Karpas-422 (cell line): ENCODE measurements around the gene POPDC3. TPM values are rescaled to one million over a fixed set of nuclear protein-coding genes. Genes with fewer than 3 reads are reported as not detected.
"Not testable (repeated sequence)": the region's sequence is repeated elsewhere in the genome, so short reads cannot be mapped to it uniquely, and the experiment has no call there.

Source experiments
- DNase-seq: peaks from one replicate; pipeline ENCODE4 v3.0.0-alpha.2; 2015
- H2AFZ ChIP-seq: fragments of 200-600 bp; sonication (generic); 2 replicates; pipeline ENCODE4 v1.6.1; 2014; ENCODE audit warnings: antibody characterized with exemption, low read length, mixed read lengths
- H3K27ac ChIP-seq: fragments of 200-600 bp; sonication (generic); 2 replicates; pipeline ENCODE4 v1.5.1; 2014; ENCODE audit warnings: mild to moderate bottlenecking, low read length, moderate library complexity
- H3K27me3 ChIP-seq: fragments of 200-600 bp; sonication (generic); 2 replicates; pipeline ENCODE4 v1.6.1; 2014; ENCODE audit warnings: low read length, mixed read lengths
- H3K36me3 ChIP-seq: fragments of 200-600 bp; sonication (generic); 2 replicates; pipeline ENCODE4 v1.6.1; 2014; ENCODE audit warnings: low read length, mixed read lengths; ENCODE audit not compliant: insufficient read depth
- H3K4me1 ChIP-seq: fragments of 200-600 bp; sonication (generic); 2 replicates; pipeline ENCODE4 v1.6.1; 2014; ENCODE audit warnings: mild to moderate bottlenecking, low read length, mixed read lengths
- H3K4me2 ChIP-seq: fragments of 200-600 bp; sonication (generic); 2 replicates; pipeline ENCODE4 v1.6.1; 2014; ENCODE audit warnings: low read length, low read depth, mild to moderate bottlenecking; ENCODE audit not compliant: poor library complexity, severe bottlenecking
- H3K4me3 ChIP-seq: fragments of 200-600 bp; sonication (generic); 2 replicates; pipeline ENCODE4 v1.5.1; 2014; ENCODE audit warnings: mild to moderate bottlenecking, antibody characterized with exemption, low read length, mixed read lengths
- H3K79me2 ChIP-seq: fragments of 200-600 bp; sonication (generic); 2 replicates; pipeline ENCODE4 v1.6.1; 2014; ENCODE audit warnings: mild to moderate bottlenecking, low read length, mixed read lengths
- H3K9ac ChIP-seq: fragments of 200-600 bp; sonication (generic); 2 replicates; pipeline ENCODE4 v1.6.0; 2014; ENCODE audit warnings: low read length
- H3K9me2 ChIP-seq: fragments of 200-600 bp; sonication (generic), shearing (Covaris generic); replicated peaks from 2 replicates; pipeline ENCODE4 v1.6.0; 2014; ENCODE audit warnings: mild to moderate bottlenecking, low read length, moderate library complexity; ENCODE audit not compliant: insufficient read depth
- H3K9me3 ChIP-seq: fragments of 300-700, 200-600 bp; sonication (generic); 2 replicates; pipeline ENCODE4 v1.6.1; 2014; ENCODE audit warnings: low read length, mixed read lengths
- H4K20me1 ChIP-seq: fragments of 200-600 bp; sonication (generic); 2 replicates; pipeline ENCODE4 v1.6.1; 2014; ENCODE audit warnings: mild to moderate bottlenecking, antibody characterized with exemption, low read length, low read depth; ENCODE audit not compliant: insufficient read depth
- total RNA-seq: library from RNA; depleted of rRNA; stranded (reverse); fragments of >200 nt; shearing (Covaris generic); gene quantifications from 2 replicates; pipeline ENCODE4 v1.2.3, GENCODE V29; 2014; ENCODE audit warnings: low replicate concordance; rRNA removed

Gene POPDC3, protein sequence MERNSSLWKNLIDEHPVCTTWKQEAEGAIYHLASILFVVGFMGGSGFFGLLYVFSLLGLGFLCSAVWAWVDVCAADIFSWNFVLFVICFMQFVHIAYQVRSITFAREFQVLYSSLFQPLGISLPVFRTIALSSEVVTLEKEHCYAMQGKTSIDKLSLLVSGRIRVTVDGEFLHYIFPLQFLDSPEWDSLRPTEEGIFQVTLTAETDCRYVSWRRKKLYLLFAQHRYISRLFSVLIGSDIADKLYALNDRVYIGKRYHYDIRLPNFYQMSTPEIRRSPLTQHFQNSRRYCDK
- not detected in 2 replicates for total RNA-seq

DNA sequence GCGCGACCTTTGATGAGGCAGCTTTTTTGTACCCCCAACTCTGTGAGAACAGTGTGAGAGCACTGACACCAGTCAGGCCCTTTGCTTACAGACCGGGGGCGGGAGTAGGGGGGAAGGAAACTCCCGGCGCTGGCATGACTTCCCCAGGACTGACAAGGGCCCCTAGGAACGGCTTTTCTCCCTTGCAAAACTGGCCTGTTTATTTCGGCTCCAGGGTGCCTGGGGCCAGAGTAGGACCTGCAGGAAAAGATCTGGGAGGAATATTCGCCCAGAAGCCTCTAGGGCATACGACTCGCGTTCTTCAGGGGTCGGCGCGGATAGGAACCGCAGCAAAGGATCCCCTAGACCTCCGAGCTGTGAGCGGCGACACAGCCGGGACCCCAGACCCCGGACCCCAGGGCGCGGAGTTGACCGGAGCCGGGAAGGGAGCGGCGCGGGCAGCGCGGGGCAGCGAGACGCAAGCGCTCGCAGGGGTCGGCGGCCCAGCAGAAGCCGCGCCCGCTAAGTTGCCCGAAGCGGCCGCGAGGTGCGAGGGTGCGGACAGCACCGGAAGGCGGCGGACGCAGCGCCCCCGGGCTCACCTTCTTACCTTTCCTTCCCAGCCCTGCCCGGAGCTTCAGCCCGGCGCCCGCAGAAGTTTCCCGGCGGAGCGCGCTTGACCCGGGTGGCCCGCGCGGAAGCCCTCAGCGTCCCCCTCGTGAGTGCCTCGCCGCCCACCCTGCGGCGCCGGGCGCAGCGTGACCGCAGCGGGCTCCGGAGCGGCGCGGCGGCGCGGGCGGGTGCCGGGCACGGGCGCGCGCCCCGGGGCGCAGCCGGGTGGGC lies at the start of gene POPDC3:
Gene POPDC3 (minus strand): TSS at position 771 of the 822 bp plus-strand sequence. CDS start 18,105 bp downstream, outside the sequence.
- H3K4me2 ChIP-seq = no peak within 1 kb of the TSS
- H4K20me1 ChIP-seq = no peaks in the 10 kb centered on the region
- DNase-seq = no peak
- H3K27me3 ChIP-seq = no peaks in the 10 kb centered on the region
- no peaks in the 10 kb centered on the region for H3K4me1 ChIP-seq
- H3K9ac ChIP-seq = no peak within 1 kb of the TSS
- H3K4me3 ChIP-seq = no peak within 1 kb of the TSS
- H3K9me3 ChIP-seq = no peaks in the 10 kb centered on the region
- H2AFZ ChIP-seq = no peak within 1 kb of the TSS
- H3K27ac ChIP-seq = no peak within 1 kb of the TSS
- no peaks in the 10 kb centered on the region for H3K36me3 ChIP-seq
- no peaks in the 10 kb centered on the region for H3K9me2 ChIP-seq
- H3K79me2 ChIP-seq = no peaks in the 10 kb centered on the region

DNA sequence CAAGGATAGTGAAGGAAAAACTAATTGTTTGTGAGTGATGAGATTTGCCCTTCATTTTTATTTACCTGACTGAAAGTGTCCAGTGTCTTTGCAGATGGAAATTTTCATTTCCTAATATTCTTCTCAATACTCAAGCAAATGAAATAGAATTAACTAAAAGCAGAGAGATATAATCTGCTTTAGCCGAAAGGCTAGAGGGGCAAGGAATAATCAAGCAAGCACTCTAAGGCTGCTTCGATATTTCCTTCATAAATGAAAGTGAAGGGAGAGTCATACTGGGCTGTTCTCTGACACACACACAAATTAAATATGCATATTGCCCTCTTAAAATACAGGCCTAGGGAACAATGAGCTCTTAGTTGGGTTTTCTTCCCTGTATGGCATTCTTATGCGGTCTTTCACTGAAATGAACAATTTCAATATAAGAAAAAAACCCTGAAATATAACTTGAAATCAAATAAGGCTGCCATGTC lies 47.5 kb upstream of the POPDC3 start:
- no peak overlapping the region for H3K9ac ChIP-seq
- no peaks in the 10 kb centered on the region for H3K79me2 ChIP-seq
- H2AFZ ChIP-seq = no peak overlapping the region
- H3K27ac ChIP-seq = no peak overlapping the region
- H3K9me2 ChIP-seq = no peaks in the 10 kb centered on the region
- no peaks in the 10 kb centered on the region for H3K4me1 ChIP-seq
- no peak overlapping the region for H3K4me2 ChIP-seq
- H4K20me1 ChIP-seq = no peaks in the 10 kb centered on the region
- H3K4me3 ChIP-seq = no peak overlapping the region
- DNase-seq = no peak
- H3K36me3 ChIP-seq = no peaks in the 10 kb centered on the region
- H3K9me3 ChIP-seq = no peaks in the 10 kb centered on the region
- H3K27me3 ChIP-seq = no peaks in the 10 kb centered on the region; the same call in 1 of the 2 replicates

DNA sequence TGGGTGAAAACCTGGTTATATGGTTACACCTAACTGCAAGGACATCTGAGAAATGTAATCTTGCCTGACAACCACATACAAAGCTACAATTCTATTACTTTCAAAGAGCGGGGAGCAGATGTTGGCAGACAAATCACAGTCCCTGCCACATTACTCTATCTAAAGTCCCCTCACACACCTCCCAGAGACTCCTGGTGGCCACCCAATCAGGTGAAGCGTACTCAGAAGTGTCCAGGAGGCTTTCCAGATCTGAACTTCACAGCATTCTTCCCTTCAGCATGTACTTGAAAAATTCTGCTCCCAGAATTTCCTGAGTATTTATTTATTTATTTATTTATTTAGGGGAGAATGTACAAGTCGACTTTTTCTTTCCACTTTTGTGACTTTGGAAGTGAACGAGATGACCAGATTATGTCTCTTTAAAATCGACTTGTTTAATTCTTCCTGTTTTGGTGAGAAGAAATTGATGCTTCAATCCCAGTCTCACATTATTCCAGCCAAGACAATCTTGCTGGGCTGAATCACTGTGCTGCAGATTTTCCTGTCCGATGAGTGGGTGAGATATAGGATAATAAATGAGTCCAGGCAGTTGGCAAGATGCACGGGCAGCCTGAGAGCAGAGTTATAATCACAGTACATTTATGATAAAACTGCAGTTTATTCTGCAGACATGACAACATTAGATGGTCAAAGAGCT lies 46.9 kb upstream of the POPDC3 start:
- Histone ChIP-seq H2AFZ (no peak overlapping the region), H3K9ac (no peak overlapping the region), H3K4me2 (no peak overlapping the region), H3K9me2 (no peaks in the 10 kb centered on the region), H3K4me1 (no peaks in the 10 kb centered on the region), H4K20me1 (no peaks in the 10 kb centered on the region), H3K27ac (no peak overlapping the region), H3K36me3 (no peaks in the 10 kb centered on the region), H3K27me3 (no peaks in the 10 kb centered on the region; the same call in 1 of the 2 replicates), H3K4me3 (no peak overlapping the region), H3K9me3 (no peaks in the 10 kb centered on the region), H3K79me2 (no peaks in the 10 kb centered on the region)
- no peak for DNase-seq

DNA sequence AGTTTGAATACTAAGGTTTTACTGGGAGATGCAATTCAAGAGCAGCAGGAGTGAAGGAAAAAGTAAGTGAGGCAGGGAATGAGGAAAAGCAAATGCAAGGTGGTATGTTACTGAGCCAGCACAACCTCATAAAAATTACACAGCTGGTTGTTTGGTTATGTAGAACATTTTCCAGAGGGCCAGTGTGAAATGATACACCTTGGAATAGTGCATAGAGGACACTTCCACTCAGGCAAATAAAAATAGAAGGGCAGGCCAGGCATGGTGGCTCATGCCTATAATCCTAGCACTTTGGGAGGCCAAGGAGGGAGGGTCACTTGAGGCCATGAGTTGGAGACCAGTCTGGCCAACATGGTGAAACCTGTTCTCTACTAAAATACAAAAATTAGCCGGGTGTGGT lies 43.4 kb upstream of the POPDC3 start:
- Histone ChIP-seq H3K9me2 (no peaks in the 10 kb centered on the region), H3K27me3 (no peaks in the 10 kb centered on the region; the same call in 1 of the 2 replicates), H3K4me3 (no peak overlapping the region), H3K36me3 (no peaks in the 10 kb centered on the region), H2AFZ (no peak overlapping the region), H3K9me3 (no peaks in the 10 kb centered on the region), H3K4me1 (no peaks in the 10 kb centered on the region), H3K27ac (no peak overlapping the region), H3K79me2 (no peaks in the 10 kb centered on the region), H3K4me2 (no peak overlapping the region), H3K9ac (no peak overlapping the region), H4K20me1 (no peaks in the 10 kb centered on the region)
- no peak for DNase-seq

DNA sequence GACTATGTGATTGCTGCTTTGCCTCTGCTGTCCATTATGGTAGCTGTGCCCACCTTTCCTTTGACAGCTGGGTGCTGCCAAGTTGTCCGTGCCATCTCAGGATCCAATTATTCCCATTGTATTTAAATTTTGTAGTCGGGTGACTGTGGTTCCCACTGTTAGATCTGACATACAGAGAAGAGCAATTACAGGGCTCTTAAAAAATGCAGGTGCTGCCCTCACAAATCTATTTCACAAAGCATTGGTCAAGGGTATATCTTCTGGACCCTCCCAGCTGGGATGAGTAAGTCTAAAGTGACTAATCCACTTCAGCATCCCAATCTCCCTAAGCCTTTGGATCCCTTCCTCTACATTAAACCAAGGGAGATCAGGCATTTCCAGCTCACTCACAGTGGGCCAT lies 41.4 kb upstream of the POPDC3 start:
- DNase-seq, H3K4me2 ChIP-seq, H3K9me3 ChIP-seq, H3K9me2 ChIP-seq, H3K36me3 ChIP-seq, H3K79me2 ChIP-seq, H3K9ac ChIP-seq, H4K20me1 ChIP-seq, H3K4me1 ChIP-seq, H3K4me3 ChIP-seq, H2AFZ ChIP-seq, H3K27me3 ChIP-seq, H3K27ac ChIP-seq: not testable (repeated sequence)

DNA sequence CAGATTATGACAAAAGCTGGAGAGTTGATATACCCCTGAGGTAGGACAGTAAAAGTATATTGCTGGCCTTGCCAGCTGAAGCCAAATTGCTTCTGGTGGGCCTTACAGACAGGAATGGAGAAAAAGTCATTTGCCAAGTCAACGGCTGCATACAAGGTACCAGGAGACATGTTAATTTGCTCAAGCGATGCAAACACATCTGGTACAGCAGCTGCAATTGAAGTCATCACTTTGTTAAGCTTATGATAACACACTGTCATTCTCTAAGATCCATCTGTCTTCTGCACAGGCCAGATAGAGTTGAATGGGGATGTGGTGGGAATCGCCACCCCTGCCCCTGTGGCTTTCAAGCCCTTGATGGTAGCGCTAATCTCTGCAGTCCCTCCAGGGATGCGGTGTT lies 40.4 kb upstream of the POPDC3 start:
- no peak overlapping the region for H2AFZ ChIP-seq
- no peak overlapping the region for H3K9ac ChIP-seq
- H3K4me1 ChIP-seq = no peaks in the 10 kb centered on the region
- H4K20me1 ChIP-seq = no peaks in the 10 kb centered on the region
- no peaks in the 10 kb centered on the region; the same call in 1 of the 2 replicates for H3K27me3 ChIP-seq
- H3K9me3 ChIP-seq = no peaks in the 10 kb centered on the region
- no peak for DNase-seq
- H3K27ac ChIP-seq = no peak overlapping the region
- no peaks in the 10 kb centered on the region for H3K36me3 ChIP-seq
- no peak overlapping the region for H3K4me3 ChIP-seq
- no peaks in the 10 kb centered on the region for H3K79me2 ChIP-seq
- H3K9me2 ChIP-seq = no peaks in the 10 kb centered on the region
- H3K4me2 ChIP-seq = no peak overlapping the region

DNA sequence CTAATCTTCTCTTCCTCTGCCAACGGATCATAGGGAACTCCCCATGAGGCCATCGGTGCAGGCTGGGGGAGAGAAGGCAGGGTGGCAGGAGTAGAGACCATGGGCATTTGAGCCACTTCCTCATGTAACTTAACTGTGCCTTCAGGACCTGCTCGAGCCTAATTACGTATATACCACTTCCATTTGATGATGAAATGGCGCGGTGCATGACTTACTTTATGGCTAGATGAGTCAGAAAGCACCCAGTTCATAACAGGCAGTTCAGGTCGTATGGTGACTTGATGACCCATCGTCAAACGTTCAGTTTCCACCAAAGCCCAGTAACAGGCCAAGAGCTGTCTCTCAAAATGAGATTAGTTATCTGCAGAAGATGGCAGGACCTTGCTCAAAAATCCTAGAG lies 39.4 kb upstream of the POPDC3 start:
- H4K20me1 ChIP-seq, H2AFZ ChIP-seq, H3K9ac ChIP-seq, H3K27ac ChIP-seq, H3K79me2 ChIP-seq, H3K4me1 ChIP-seq, H3K9me2 ChIP-seq, H3K36me3 ChIP-seq, H3K4me2 ChIP-seq, H3K4me3 ChIP-seq, DNase-seq, H3K27me3 ChIP-seq, H3K9me3 ChIP-seq: not testable (repeated sequence)

DNA sequence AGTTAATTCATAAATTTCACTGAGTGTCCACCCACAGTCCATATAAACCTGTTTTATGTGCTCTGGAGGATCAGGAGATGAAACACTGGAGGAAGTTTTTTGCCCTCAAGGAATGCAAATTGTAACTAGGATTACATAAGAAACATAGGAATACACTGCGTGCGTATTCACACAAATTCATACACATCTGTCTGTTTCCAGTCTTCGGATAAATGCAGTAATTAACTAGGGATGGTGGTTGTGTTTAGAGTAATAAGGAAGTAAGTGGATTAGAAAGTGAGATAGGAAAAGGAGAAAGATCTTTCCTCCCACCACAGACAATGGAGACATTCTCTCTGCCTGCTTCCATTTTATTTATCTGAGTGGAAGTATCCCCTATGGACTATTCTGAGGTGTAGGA lies 35.7 kb upstream of the POPDC3 start:
- Histone ChIP-seq H3K9me2 (no peaks in the 10 kb centered on the region), H3K9ac (no peak overlapping the region), H3K4me1 (no peaks in the 10 kb centered on the region), H3K9me3 (no peaks in the 10 kb centered on the region), H2AFZ (no peak overlapping the region), H3K27me3 (no peaks in the 10 kb centered on the region), H3K36me3 (no peaks in the 10 kb centered on the region), H3K27ac (no peak overlapping the region), H3K4me3 (no peak overlapping the region), H3K79me2 (no peaks in the 10 kb centered on the region), H4K20me1 (no peaks in the 10 kb centered on the region), H3K4me2 (no peak overlapping the region)
- DNase-seq = no peak
